ENCODE measurements around the gene SORCS3. TPM values are rescaled to one million over a fixed set of nuclear protein-coding genes. Genes with fewer than 3 reads are reported as not detected.

Gene SORCS3
- total and polyA plus RNA-seq, 7 experiments from 2014 or later: 0.41 to 4.6 (median 0.61) TPM; not detected in 1

- Histone ChIP-seq H3K9me3 (ENCODE audit: control insufficient read depth in 2 of 3, low read length in 3 of 3) (no peaks in the 10 kb centered on the region), H3K27me3 (ENCODE audit: control insufficient read depth in 2 of 2, insufficient read depth in 2 of 2, low read length in 2 of 2) (no peaks in the 10 kb centered on the region), H3K4me3 (ENCODE audit: low read length) (no peak overlapping the region), H3K4me1 (ENCODE audit: control insufficient read depth in 2 of 2, insufficient read depth in 2 of 2, low read length in 2 of 2) (no peaks in the 10 kb centered on the region), H3K27ac (ENCODE audit: low read depth, low read length) (no peak overlapping the region), H3K36me3 (ENCODE audit: control insufficient read depth in 2 of 3, insufficient read depth in 3 of 3, low read length in 3 of 3) (no peaks in the 10 kb centered on the region)
- DNase-seq (no peak), ATAC-seq (no peak)
- intact Hi-C loops (cut with micrococcal nuclease): no loop called here
- ChIA-PET CTCF (no interaction called here), POLR2A (no interaction called here)
- Mint-ChIP-seq H3K27ac (no peak overlapping the region), H3K4me3 (no peak overlapping the region), H3K27me3 (no peaks in the 10 kb centered on the region), H3K4me1 (no peaks in the 10 kb centered on the region), H3K36me3 (peaks cover 0 to 35% (median 4%) of the 10 kb centered on the region in 5 donors), H3K9me3 (peaks cover 0 to 2% (median 0%) of the 10 kb centered on the region in 11 donors)
Measured at GRCh38 chr10:105128111-105128510, 487.0 kb downstream of the SORCS3 start.

GRCh38 chr10:105138358-105138757 is 497.3 kb downstream of the SORCS3 start:
- no peaks in the 10 kb centered on the region for H3K36me3 ChIP-seq (ENCODE audit: control insufficient read depth in 2 of 3, insufficient read depth in 3 of 3, low read length in 3 of 3)
- Mint-ChIP-seq H3K9me3 (no peaks in the 10 kb centered on the region), H3K4me1 (no peaks in the 10 kb centered on the region), H3K27ac (no peak overlapping the region), H3K36me3 (peaks cover 0 to 17% (median 0%) of the 10 kb centered on the region in 5 donors), H3K4me3 (no peak overlapping the region), H3K27me3 (no peaks in the 10 kb centered on the region)
- no peaks in the 10 kb centered on the region for H3K9me3 ChIP-seq (ENCODE audit: control insufficient read depth in 2 of 3, low read length in 3 of 3)
- intact Hi-C loops (cut with micrococcal nuclease): no loop called here
- no peaks in the 10 kb centered on the region for H3K4me1 ChIP-seq (ENCODE audit: control insufficient read depth in 2 of 2, insufficient read depth in 2 of 2, low read length in 2 of 2)
- ChIA-PET POLR2A (no interaction called here), CTCF (no interaction called here)
- no peak overlapping the region for H3K4me3 ChIP-seq (ENCODE audit: low read length)
- H3K27me3 ChIP-seq (ENCODE audit: control insufficient read depth in 2 of 2, insufficient read depth in 2 of 2, low read length in 2 of 2): no peaks in the 10 kb centered on the region
- H3K27ac ChIP-seq (ENCODE audit: low read depth, low read length): no peak overlapping the region
- DNase-seq: no peak
- ATAC-seq: no peak

GRCh38 chr10:105139363-105139896 is 498.3 kb downstream of the SORCS3 start:
- Histone ChIP-seq H3K27ac (ENCODE audit: low read depth, low read length) (no peak overlapping the region), H3K27me3 (ENCODE audit: control insufficient read depth in 2 of 2, insufficient read depth in 2 of 2, low read length in 2 of 2) (no peaks in the 10 kb centered on the region), H3K36me3 (ENCODE audit: control insufficient read depth in 2 of 3, insufficient read depth in 3 of 3, low read length in 3 of 3) (no peaks in the 10 kb centered on the region), H3K4me1 (ENCODE audit: control insufficient read depth in 2 of 2, insufficient read depth in 2 of 2, low read length in 2 of 2) (no peaks in the 10 kb centered on the region), H3K4me3 (ENCODE audit: low read length) (no peak overlapping the region), H3K9me3 (ENCODE audit: control insufficient read depth in 2 of 3, low read length in 3 of 3) (no peaks in the 10 kb centered on the region)
- ChIA-PET CTCF (no interaction called here), POLR2A (no interaction called here)
- intact Hi-C loops (cut with micrococcal nuclease): no loop called here
- H3K27me3 Mint-ChIP-seq: no peaks in the 10 kb centered on the region
- H3K4me3 Mint-ChIP-seq: no peak overlapping the region
- no peak overlapping the region for H3K27ac Mint-ChIP-seq
- peaks cover 0 to 1% (median 0%) of the 10 kb centered on the region in 11 donors for H3K9me3 Mint-ChIP-seq
- DNase-seq (no peak), ATAC-seq (no peak)
- H3K4me1 Mint-ChIP-seq: no peaks in the 10 kb centered on the region
- H3K36me3 Mint-ChIP-seq: peaks cover 0 to 21% (median 0%) of the 10 kb centered on the region in 5 donors

- H3K4me1 Mint-ChIP-seq: no peaks in the 10 kb centered on the region
- no peaks in the 10 kb centered on the region for H3K9me3 ChIP-seq (ENCODE audit: control insufficient read depth in 2 of 3, low read length in 3 of 3)
- no peak overlapping the region for H3K27ac ChIP-seq (ENCODE audit: low read depth, low read length)
- no peak for ATAC-seq
- no peaks in the 10 kb centered on the region for H3K4me1 ChIP-seq (ENCODE audit: control insufficient read depth in 2 of 2, insufficient read depth in 2 of 2, low read length in 2 of 2)
- no peak overlapping the region for H3K4me3 Mint-ChIP-seq
- no peak overlapping the region for H3K4me3 ChIP-seq (ENCODE audit: low read length)
- ChIA-PET CTCF (no interaction called here), POLR2A (no interaction called here)
- no peaks in the 10 kb centered on the region for H3K27me3 ChIP-seq (ENCODE audit: control insufficient read depth in 2 of 2, insufficient read depth in 2 of 2, low read length in 2 of 2)
- DNase-seq: no peak
- H3K36me3 Mint-ChIP-seq: peaks cover 0 to 21% (median 0%) of the 10 kb centered on the region in 5 donors
- no peaks in the 10 kb centered on the region for H3K27me3 Mint-ChIP-seq
- H3K9me3 Mint-ChIP-seq: peaks cover 0 to 1% (median 0%) of the 10 kb centered on the region in 11 donors
- no peaks in the 10 kb centered on the region for H3K36me3 ChIP-seq (ENCODE audit: control insufficient read depth in 2 of 3, insufficient read depth in 3 of 3, low read length in 3 of 3)
- intact Hi-C loops (cut with micrococcal nuclease): no loop called here
- no peak overlapping the region for H3K27ac Mint-ChIP-seq
Measured at GRCh38 chr10:105140600-105140999, 499.5 kb downstream of the SORCS3 start.

GRCh38 chr10:105145711-105146110 is 504.6 kb downstream of the SORCS3 start:
- no peaks in the 10 kb centered on the region for H3K27me3 ChIP-seq (ENCODE audit: control insufficient read depth in 2 of 2, insufficient read depth in 2 of 2, low read length in 2 of 2)
- no peak overlapping the region for H3K4me3 ChIP-seq (ENCODE audit: low read length)
- ChIA-PET POLR2A (no interaction called here), CTCF (no interaction called here)
- no peak overlapping the region for H3K27ac ChIP-seq (ENCODE audit: low read depth, low read length)
- no peaks in the 10 kb centered on the region for H3K4me1 ChIP-seq (ENCODE audit: control insufficient read depth in 2 of 2, insufficient read depth in 2 of 2, low read length in 2 of 2)
- H3K9me3 ChIP-seq (ENCODE audit: control insufficient read depth in 2 of 3, low read length in 3 of 3): no peaks in the 10 kb centered on the region
- intact Hi-C loops (cut with micrococcal nuclease): no loop called here
- H3K27me3 Mint-ChIP-seq: no peaks in the 10 kb centered on the region
- no peak overlapping the region for H3K27ac Mint-ChIP-seq
- H3K36me3 Mint-ChIP-seq: peaks cover 0 to 24% (median 4%) of the 10 kb centered on the region in 5 donors
- no peak overlapping the region for H3K4me3 Mint-ChIP-seq
- no peaks in the 10 kb centered on the region for H3K4me1 Mint-ChIP-seq
- no peak for ATAC-seq
- DNase-seq: no peak
- H3K9me3 Mint-ChIP-seq: peaks cover 0 to 1% (median 0%) of the 10 kb centered on the region in 11 donors
- no peaks in the 10 kb centered on the region for H3K36me3 ChIP-seq (ENCODE audit: control insufficient read depth in 2 of 3, insufficient read depth in 3 of 3, low read length in 3 of 3)

GRCh38 chr10:105146436-105146835 is 505.3 kb downstream of the SORCS3 start:
- ATAC-seq (no peak), DNase-seq (no peak)
- H3K4me1 ChIP-seq (ENCODE audit: control insufficient read depth in 2 of 2, insufficient read depth in 2 of 2, low read length in 2 of 2): no peaks in the 10 kb centered on the region
- no peaks in the 10 kb centered on the region for H3K36me3 ChIP-seq (ENCODE audit: control insufficient read depth in 2 of 3, insufficient read depth in 3 of 3, low read length in 3 of 3)
- CTCF ChIA-PET: no interaction called here
- no peaks in the 10 kb centered on the region for H3K4me1 Mint-ChIP-seq
- no peaks in the 10 kb centered on the region for H3K9me3 ChIP-seq (ENCODE audit: control insufficient read depth in 2 of 3, low read length in 3 of 3)
- intact Hi-C loops (cut with micrococcal nuclease): no loop called here
- peaks cover 0 to 24% (median 4%) of the 10 kb centered on the region in 5 donors for H3K36me3 Mint-ChIP-seq
- no peak overlapping the region for H3K4me3 Mint-ChIP-seq
- no peak overlapping the region for H3K4me3 ChIP-seq (ENCODE audit: low read length)
- peaks cover 0 to 1% (median 0%) of the 10 kb centered on the region in 11 donors for H3K9me3 Mint-ChIP-seq
- no peak overlapping the region for H3K27ac Mint-ChIP-seq
- no peak overlapping the region for H3K27ac ChIP-seq (ENCODE audit: low read depth, low read length)
- no peaks in the 10 kb centered on the region for H3K27me3 Mint-ChIP-seq
- POLR2A ChIA-PET: no interaction called here
- no peaks in the 10 kb centered on the region for H3K27me3 ChIP-seq (ENCODE audit: control insufficient read depth in 2 of 2, insufficient read depth in 2 of 2, low read length in 2 of 2)

GRCh38 chr10:105148456-105148855 is 507.4 kb downstream of the SORCS3 start:
- Mint-ChIP-seq H3K27ac (no peak overlapping the region), H3K4me1 (no peaks in the 10 kb centered on the region), H3K4me3 (no peak overlapping the region), H3K36me3 (peaks cover 0 to 29% (median 9%) of the 10 kb centered on the region in 5 donors), H3K27me3 (no peaks in the 10 kb centered on the region), H3K9me3 (peaks cover 0 to 1% (median 0%) of the 10 kb centered on the region in 11 donors)
- DNase-seq (no peak), ATAC-seq (no peak)
- H3K27me3 ChIP-seq (ENCODE audit: control insufficient read depth in 2 of 2, insufficient read depth in 2 of 2, low read length in 2 of 2): no peaks in the 10 kb centered on the region
- CTCF ChIA-PET: no interaction called here
- POLR2A ChIA-PET: no interaction called here
- intact Hi-C loops (cut with micrococcal nuclease): no loop called here
- H3K36me3 ChIP-seq (ENCODE audit: control insufficient read depth in 2 of 3, insufficient read depth in 3 of 3, low read length in 3 of 3): no peaks in the 10 kb centered on the region
- no peaks in the 10 kb centered on the region for H3K9me3 ChIP-seq (ENCODE audit: control insufficient read depth in 2 of 3, low read length in 3 of 3)
- no peaks in the 10 kb centered on the region for H3K4me1 ChIP-seq (ENCODE audit: control insufficient read depth in 2 of 2, insufficient read depth in 2 of 2, low read length in 2 of 2)
- H3K4me3 ChIP-seq (ENCODE audit: low read length): no peak overlapping the region
- no peak overlapping the region for H3K27ac ChIP-seq (ENCODE audit: low read depth, low read length)
